HG02981 (cell line): ENCODE results near the gene TMEM255B.

Experiments
- ATAC-seq: cut with Tn5 transposase; IDR thresholded peaks from one replicate; pipeline ENCODE4 v1.9.1; 2021; ENCODE audit warnings: mild to moderate bottlenecking, moderate library complexity; ENCODE audit not compliant: unreplicated experiment

Gene TMEM255B

DNA sequence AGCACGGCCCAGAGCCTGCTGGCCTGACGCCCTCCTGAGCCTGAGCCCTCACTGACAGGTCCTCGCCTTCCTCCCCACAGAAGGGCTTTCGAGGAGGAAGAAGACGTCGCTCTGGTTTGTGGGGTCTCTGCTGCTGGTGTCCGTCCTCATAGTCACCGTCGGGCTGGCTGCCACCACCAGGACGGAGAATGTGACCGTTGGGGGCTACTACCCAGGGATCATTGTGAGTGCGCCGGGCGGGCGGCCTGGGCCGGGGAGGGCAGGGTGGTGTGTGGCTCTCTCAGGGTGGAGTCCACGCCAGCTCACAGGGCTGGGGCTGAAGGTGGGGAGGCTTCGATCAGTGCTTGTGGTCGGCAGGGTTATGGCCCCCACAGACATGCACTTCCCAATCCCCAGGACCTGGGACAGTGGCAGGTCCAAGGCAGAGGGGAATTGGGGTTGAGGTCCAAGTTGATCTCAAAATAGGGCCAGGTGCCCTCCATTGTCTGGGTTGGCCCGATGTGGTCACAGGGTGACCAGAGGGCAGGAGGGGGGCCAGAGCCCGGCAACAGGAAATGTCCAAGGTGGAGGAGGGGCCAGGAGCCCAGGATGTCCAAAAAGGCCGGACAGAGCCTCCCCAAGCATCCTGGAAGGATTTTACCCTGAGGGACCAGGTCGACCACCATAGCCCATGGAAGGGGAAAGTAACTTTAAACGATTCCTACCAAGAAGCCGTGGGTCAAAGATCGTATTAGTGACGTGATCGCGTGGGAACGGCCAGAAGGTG, 7.2 kb downstream of the TMEM255B start:
- no peak for ATAC-seq

DNA sequence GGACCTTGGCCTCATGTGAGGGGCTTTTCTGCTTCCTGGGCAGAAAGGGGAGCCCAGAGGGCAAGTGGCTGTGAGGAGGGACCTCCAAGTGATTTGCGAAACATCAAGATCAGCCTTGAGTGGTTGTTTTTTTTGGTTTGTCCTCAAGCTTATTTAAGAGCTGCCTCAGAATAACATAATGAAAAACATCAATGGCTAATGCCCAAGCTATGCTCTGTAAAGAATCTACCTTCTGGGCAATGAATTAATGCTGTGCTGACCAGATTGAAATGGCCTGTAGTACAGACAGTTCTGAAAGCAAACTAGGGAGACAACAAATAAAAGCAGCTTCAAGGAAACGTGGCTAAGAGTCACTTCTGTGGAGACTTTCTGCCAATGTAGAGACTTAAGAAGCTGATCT, 8.3 kb downstream of the TMEM255B start:
- ATAC-seq: no peak

DNA sequence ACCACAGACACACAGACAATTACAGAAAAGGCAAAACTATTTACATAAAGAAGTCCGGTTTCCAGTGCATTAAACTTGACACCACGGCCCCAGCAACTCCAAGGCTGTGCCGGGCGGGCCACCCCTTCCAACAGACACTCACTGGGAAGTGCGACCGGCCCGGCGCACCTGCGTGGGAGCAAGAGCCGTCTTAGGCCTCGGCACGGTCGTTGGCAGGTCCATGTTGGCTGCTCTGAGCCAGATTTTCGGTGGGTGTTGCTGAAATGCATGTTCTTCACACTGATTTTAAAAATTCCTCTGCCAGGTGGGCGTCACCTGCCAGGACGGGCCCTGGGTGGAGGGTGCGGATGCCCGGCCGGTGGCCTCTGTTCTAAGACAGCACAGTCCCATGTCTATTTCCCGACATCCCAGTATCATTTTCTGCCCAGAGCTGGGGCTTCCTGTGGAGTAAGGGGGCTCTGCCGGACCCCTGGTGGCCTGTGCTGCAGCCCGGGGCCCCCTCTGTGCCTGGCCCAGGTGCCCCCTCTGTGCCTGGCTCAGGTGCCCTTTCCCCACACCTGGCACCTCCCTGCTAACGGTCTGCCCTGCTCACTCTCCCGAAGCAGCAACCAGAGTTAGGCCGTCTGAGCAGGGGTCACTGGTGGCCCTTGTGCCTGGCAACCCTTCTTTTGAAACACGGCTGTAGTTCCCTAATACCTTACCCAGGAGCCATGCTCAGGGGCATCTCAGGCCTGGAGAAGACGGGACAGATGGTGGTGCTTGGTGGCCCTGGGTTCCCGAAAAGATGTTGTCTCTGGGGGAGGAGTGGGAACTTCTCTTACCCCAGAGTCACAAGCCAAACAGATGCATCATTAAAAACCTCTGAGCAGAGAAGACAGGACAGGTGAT, 9.2 kb downstream of the TMEM255B start:
- no peak for ATAC-seq

DNA sequence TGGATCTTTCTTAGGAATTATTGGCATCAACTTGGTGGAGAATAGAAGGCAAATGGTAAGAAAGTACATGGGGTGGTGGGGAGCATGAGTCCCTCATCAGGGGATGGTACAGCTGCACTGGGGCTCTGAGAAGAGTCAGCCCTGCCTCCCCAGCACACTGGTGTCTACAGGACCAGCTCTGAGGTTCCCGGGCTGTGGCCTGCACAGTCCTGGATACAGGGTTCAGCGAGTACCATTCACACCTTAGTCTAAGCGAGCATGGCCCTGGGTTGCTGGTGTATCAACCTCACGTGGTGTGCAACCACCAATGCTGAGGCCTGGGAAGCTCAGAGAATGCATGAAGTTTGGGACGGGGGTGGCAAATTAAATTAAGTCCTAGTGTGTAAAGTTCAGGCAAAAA, 10.1 kb downstream of the TMEM255B start:
- no peak for ATAC-seq

GRCh38 chr13:113769881-113770280, 10.9 kb downstream of the TMEM255B start:
- no peak for ATAC-seq

GRCh38 chr13:113770441-113770840, 11.4 kb downstream of the TMEM255B start:
- ATAC-seq: no peak

DNA sequence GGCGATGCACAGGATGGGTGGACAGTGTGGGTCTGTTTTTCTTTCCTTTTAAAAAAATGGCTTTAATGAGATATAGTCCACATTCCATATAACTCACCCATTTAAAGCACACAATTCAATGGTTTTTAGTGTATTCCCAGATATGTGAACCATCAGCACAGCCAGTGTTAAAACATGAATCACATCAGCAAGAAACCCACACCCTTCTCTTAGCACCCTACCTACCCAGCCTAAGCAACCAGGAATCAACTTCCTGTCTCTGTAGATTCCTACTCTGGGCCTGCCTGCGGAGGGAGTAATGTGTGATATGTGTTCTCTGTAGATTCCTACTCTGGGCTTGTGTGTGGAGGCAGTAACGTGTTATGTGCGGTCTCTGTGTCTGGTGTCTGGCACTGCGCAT, 11.9 kb downstream of the TMEM255B start:
- no peak for ATAC-seq

GRCh38 chr13:113771709-113772331, 12.8 kb downstream of the TMEM255B start:
- no peak for ATAC-seq

DNA sequence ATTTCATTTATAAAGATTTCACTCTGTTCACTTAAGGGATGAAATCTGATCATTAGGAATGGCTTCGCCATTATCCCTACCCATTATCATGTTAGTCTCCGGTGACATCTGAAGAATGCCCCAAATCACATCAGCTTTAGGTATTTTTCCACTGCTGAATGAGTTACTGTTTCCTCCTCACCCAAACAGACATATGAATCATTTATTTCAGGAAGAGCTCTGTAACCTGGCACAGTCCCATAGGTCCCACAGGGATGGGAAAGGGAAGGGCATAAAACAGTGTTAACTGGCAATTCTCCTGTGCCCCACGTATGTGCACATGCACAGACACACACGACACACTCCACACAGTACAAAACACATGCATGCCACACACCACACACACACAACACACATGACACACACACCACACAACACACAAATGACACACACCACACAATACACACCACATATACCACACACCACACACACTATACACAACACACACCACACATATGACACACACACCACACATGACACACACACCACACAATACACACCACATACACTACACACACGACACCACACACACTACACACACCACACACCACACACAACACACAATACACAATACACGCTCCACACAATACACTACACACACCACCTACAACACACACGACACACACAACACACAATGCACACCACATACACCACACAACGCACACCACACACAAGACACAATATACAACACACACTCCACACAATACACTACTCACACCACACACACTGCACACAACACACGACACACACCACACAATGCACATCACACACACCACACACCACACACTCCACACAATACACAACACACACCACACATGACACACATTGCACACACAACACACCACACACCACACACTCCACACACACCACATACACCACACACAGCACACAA, 15.4 kb downstream of the TMEM255B start:
- ATAC-seq: no peak

- ATAC-seq: no peak
Observed at GRCh38 chr13:113775451-113776145, 16.6 kb downstream of the TMEM255B start.

DNA sequence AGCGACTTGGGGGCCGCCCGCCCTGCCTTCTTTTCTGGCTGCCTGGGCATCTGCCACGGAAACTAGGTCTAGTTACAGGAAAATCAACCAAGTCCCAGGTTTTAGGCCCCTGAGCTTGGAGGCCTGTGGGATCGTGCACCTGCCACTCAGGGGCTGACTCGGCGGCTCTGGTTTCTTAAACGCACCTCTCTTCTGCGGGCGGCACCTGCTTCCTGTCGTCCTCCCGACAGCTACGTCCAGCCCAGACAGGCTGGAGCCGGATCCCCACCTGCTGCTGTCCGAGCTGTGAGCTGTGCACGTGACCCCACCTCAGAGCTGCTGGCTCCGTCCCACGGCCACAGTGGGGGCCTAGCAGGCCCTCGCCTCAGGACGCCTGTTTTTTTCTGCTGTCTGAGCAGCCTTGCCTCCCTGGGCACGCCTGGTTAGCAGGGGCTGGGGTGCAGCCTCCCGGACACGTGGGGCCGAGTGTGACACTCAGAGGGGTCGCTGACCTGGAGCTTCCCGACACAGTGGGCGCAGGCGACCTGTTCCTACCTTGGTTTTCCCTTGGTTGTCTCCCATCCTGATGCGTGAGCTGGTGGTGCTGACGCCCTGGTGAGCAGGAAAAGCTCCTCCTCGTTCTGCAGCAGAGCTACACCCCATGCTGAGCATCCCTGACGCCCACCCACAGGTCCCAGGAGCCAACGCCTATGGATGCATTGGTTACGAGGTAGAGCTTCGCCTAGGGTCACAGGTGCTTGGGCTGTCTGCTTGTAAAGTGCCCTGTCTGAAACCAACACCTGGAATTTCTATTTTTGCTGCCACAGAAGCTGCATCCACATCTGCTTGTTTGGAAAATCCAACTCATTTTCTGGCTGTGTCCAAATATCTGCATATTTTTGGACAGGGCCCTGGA, 17.5 kb downstream of the TMEM255B start:
- no peak for ATAC-seq

DNA sequence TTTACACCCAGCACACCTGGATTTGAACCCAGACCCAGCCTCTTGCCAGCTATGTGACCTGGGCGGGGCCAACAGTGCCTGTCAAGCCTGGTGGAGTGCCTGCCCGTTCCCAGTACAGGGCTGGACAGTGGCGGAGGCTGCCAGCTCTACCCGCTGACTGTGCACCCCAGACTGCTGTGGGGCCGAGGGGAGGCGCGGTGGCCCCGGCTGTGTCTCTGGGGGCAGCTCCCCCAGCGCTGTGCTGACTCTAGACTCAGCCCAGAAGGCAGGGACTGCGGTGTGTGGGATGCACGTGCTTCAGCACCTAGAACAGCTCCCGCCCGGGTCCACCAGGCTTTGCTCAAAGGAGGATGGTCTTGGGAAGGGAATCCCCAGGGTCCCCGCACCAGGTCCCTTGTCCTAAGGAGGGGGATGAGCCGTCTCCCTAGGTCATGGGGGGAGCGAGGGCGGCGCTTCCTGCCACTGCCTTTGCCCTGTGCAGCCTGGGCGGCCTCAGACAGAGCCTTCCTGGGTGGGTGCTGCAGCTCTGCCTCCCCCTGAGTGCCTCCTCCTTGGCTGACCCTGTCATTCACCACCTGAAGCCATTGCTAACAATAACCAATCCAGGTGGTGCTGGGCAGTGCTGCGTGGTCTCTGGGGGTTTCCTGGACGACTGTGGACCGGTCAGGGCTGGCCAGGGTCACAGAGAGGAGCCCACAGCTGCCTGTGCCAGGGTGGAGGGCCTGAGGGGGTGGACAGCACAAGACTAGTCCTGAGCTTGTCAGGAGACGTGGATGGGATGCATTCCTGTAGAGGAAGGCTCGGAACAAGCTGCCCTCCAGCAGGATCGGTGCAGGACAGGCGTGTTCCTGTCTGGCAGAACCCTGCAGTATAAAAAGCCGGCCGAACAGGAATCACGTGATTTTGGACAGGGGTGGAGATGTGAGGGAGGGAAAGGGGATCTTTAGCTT, 18.6 kb downstream of the TMEM255B start:
- no peak for ATAC-seq

DNA sequence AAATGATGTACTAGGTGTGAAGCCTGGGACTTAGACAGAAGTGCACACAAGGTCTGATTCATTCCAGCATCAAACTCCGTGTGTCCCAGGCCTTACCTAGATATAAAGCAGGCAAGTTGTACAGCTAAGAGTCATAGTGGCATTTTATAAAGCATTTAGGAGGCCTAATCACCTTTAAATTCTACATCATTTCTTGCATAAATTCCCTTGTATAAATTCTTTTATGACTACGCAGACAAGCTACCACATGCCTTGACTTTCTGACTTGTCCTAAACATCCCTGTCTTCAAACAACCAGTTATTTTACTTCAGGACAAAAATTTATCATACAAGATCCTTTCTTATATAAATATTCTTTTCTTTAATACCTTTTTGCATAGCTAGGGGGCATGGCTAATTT, 22.5 kb downstream of the TMEM255B start:
- no peak for ATAC-seq

GRCh38 chr13:113782472-113782871, 23.4 kb downstream of the TMEM255B start:
- no peak for ATAC-seq

DNA sequence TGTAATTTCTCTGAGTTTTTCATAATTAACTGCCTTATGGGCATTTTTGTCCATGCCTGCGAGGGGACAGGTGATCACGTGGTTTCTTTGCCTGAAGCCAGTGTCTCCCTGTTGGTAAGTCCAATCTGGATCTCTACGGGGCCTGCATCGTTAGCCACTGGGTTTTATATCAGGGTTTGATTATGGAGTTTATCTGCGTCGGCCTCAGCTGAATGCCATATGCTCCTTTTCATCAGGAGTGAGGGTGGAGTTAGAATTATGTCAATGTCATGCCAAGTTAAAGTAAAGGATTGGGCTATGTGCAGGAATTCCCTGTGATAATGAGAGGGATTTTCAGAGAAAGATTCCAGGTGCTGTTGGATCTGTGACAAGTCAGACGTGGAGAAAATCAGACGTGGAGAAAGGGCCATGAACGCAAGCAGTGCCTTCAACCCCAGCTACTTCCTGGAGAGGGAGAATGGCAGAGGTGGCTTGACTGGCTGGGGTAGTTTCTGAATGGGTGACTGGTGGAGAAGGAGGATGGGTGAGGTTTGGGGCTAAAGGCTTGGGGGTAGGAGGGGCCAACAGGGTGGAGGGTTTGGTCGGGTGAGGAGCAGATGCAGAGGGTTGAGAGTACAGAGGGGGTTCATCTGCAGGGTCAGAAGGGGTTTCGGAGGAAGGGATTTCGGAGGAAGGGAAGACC, 24.3 kb downstream of the TMEM255B start:
- no peak for ATAC-seq

- ATAC-seq: no peak
Observed at GRCh38 chr13:113783966-113784644, 25.1 kb downstream of the TMEM255B start.

DNA sequence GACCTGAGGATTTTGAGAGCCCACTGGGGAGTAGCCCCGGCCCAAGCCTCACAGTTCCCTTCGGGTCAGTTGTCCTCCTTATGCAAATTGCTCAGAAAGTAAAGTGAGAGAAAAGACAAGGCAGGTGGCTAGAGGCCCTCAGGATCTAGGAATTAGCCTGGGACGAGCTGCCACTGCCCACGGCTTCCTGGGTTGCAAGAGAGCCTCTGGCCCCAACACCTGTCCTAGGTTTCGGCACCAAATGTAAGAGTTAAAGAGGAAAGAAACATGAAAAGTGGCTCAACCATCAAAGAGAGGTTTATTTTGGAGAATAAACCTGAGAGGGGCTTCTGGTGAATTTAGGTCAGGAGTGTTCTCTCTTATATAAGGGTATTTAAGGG, 25.6 kb downstream of the TMEM255B start:
- no peak for ATAC-seq
